Measurements from ENCODE around the gene DNAJB6.

- TF ChIP-seq CTCF (IDR thresholded peaks at IDR 0.05) (no peak), POLR2A (IDR thresholded peaks at IDR 0.05) (no peak), POLR2AphosphoS5 (IDR thresholded peaks at IDR 0.05; ENCODE audit: insufficient read depth in 1 of 2, low read depth in 1 of 2) (no peak)
Observed at GRCh38 chr7:157359581-157359980, 22.8 kb downstream of the DNAJB6 start.

Measured in vagina (tissue), 2 donors.